Activated CD8-positive, alpha-beta memory T cell treated with anti-CD3 and anti-CD28 coated beads for 4 hours (primary cell): Measurements from ENCODE around the gene ZNF609.
A peak's percentile ranks its signal among the peaks of the same experiment; 100 is the strongest.

Source experiments
- DNase-seq, 2 donors: peaks; one replicate each; pipeline ENCODE4 v3.0.0-alpha.2; 2020; ENCODE audit warnings: low read depth in 2 of 2

ZNF609 gene, protein sequence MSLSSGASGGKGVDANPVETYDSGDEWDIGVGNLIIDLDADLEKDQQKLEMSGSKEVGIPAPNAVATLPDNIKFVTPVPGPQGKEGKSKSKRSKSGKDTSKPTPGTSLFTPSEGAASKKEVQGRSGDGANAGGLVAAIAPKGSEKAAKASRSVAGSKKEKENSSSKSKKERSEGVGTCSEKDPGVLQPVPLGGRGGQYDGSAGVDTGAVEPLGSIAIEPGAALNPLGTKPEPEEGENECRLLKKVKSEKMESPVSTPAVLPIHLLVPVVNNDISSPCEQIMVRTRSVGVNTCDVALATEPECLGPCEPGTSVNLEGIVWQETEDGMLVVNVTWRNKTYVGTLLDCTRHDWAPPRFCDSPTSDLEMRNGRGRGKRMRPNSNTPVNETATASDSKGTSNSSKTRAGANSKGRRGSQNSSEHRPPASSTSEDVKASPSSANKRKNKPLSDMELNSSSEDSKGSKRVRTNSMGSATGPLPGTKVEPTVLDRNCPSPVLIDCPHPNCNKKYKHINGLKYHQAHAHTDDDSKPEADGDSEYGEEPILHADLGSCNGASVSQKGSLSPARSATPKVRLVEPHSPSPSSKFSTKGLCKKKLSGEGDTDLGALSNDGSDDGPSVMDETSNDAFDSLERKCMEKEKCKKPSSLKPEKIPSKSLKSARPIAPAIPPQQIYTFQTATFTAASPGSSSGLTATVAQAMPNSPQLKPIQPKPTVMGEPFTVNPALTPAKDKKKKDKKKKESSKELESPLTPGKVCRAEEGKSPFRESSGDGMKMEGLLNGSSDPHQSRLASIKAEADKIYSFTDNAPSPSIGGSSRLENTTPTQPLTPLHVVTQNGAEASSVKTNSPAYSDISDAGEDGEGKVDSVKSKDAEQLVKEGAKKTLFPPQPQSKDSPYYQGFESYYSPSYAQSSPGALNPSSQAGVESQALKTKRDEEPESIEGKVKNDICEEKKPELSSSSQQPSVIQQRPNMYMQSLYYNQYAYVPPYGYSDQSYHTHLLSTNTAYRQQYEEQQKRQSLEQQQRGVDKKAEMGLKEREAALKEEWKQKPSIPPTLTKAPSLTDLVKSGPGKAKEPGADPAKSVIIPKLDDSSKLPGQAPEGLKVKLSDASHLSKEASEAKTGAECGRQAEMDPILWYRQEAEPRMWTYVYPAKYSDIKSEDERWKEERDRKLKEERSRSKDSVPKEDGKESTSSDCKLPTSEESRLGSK (N-terminal part only)

DNA sequence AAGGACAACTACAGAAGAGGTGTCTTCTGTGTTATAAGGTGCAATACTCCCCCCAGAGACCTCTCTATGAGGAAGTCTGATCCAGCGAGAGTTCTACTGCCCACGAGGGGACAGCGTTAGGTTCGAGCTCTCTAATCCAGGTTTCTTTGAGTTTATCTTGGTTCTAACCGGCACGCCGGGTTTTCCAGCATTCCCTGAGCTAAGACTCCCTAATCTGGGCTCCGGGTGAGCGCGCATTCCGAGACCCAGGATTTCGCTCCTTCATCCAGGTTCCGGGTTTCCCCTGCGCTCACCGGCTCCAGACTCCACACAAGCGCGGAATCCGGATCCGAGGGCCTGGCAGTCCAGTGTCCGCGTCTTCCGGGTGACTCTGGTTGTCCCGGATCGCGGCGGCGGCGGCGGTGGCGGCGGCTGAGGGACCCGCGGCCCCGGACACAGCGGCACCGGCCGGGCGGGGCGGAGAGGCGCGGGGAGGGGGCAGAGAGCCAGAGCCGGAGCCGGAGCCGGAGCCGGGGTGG, at the start of gene ZNF609:
ZNF609 (plus strand) TSS at position 373 of the 518 bp plus-strand sequence. CDS start 38,842 bp downstream, outside the sequence.
- peak; percentile 66 to 74 for DNase-seq

- DNase-seq = no peak
Measured at GRCh38 chr15:64412216-64412615, 48.2 kb upstream of the ZNF609 start.

DNA sequence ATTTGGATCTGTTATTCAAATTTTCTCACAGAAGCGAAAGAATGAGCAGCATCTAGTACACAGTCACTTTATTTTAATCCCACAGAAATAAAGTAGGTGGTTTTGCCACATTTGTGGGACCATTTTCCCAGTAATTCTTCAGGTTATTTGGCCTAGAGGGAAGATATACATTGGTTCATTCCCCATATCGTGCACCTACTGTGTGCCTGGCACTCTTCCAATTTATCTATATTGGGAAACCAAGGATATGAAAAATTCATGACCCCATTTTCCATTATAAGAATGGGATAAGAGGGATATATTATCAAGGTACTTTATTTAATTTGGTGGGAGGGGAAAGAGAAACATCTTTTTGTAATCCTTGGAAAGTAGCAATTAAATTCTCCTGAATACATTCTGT, 37.7 kb upstream of the ZNF609 start:
- no peak for DNase-seq

DNA sequence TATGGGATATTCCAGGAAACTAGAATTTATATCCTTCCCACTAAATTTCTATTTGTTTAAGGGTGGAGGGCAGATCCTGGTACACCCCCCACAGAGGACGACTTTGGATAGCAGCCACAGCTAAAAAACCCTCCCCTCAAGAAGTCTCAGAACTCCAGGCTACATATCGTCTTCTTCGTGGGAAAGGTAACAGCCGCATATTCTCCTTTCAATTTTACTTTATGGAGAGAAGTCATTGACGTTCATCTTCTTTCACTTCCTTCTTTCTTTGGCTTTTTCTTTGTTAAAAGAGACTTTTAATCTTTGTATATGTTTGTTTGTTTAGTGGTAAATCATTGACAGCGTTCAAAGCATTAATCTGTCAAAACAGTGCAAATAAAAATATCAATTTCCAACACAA, 36.4 kb upstream of the ZNF609 start:
- no peak for DNase-seq

DNA sequence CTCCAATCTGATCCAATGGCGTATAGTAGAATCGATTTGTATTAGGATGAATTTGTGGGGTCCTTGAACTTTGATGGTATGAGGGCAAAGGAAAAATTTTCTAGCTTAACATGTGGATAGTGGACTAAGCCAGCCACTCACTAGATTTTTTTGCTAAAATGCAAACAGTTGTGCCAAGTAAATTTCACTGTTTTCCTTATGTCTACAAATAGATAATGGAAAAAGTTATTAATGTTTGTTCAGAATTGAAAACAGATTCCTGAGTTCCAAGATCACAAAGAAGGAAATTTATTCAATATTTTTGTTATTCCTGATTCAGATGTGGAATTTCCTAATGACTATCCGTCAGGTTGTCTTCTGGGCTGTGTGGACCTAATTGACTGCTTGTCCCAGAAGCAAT, 35.2 kb upstream of the ZNF609 start:
- no peak for DNase-seq

DNA sequence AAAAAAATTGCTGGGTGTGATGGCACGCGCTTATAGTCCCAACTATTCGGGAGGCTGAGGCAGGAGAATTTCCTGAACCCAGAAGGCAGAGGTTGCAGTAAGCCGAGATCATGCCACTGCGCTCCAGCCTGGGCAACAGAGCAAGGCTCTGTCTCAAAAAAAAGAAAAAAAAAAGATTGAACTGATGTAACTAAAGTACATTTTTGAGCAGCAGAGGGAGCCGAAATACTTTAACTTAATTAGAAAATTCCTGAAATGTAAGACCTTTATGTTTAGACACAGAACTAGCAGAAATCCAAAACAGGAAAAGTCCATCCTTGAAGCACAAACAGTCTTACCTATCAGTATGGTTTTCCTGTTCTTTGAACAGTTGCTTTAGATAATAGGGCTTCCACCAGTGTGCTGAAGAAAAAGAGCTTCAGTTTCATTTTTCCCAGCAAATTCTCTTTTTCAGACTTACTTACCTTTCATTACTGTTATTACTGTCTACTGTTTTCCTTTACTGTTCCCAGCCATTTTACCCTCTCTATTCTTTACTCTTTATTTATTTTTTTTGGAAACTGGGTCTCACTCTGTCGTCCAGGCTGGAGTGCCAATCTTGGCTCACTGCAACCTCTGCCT, 33.4 kb upstream of the ZNF609 start:
- no peak for DNase-seq

- no peak for DNase-seq
Measured at GRCh38 chr15:64429448-64429847, 30.9 kb upstream of the ZNF609 start.

GRCh38 chr15:64430000-64430735, 30.2 kb upstream of the ZNF609 start:
- DNase-seq = peak; percentile 4

- DNase-seq = no peak
Measured at GRCh38 chr15:64437982-64438381, 22.4 kb upstream of the ZNF609 start.

DNA sequence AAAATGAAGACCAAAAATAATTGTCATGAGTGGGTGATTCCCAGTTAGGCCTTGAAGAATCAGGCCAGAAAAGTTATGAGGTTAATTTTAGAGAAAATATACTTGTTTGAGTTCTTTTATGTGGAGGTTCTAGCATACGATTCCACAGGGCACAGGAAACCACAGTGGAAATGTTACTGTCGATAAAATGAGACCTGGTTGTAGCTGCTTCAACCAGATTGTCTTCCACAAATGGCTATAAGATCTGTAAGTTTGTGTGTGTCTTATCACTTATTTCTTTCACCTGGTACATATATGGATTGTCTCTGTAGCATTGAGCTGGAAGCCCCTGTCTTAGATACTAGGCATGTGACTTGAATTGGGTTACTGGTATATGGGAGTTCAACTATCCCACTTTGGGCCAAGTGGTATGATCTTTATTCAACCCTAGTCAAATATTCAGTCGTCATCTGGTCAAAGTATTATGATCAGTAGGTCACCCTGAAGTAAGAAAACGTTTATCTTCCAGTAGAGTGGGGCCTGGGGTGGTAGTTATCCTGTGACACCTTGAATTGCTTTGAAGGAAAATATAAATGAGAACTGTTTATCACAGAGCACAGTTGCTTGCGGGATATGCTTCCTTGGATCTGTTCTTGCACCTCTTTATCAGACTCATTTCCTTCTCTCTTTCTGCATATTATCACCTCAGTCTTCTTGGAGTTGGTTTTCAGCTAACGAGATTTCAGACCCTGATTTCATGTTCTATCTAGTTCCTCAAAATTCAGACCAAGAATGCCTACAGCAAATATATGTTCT, 21.5 kb upstream of the ZNF609 start:
- no peak for DNase-seq

GRCh38 chr15:64441852-64442251, 18.5 kb upstream of the ZNF609 start:
- no peak for DNase-seq

DNA sequence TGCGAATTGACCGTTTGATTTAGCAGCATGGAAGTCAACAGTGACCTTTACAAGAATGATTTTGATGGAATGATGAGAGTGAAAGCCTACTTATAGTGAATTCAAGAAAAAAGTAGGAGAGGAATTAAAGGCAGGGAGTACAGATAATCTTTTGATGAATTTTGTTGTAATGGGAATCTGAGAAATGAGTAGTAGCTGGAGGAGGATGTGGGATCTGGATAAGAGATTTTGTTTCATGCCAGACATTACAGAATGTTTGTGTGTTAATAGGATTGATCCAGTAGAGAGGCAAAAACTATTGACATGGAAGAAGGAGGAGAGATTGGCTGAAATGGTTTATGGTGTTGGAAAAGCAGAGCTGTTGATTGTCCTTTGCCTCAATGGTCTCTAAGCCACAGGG, 17.4 kb upstream of the ZNF609 start:
- no peak for DNase-seq

DNA sequence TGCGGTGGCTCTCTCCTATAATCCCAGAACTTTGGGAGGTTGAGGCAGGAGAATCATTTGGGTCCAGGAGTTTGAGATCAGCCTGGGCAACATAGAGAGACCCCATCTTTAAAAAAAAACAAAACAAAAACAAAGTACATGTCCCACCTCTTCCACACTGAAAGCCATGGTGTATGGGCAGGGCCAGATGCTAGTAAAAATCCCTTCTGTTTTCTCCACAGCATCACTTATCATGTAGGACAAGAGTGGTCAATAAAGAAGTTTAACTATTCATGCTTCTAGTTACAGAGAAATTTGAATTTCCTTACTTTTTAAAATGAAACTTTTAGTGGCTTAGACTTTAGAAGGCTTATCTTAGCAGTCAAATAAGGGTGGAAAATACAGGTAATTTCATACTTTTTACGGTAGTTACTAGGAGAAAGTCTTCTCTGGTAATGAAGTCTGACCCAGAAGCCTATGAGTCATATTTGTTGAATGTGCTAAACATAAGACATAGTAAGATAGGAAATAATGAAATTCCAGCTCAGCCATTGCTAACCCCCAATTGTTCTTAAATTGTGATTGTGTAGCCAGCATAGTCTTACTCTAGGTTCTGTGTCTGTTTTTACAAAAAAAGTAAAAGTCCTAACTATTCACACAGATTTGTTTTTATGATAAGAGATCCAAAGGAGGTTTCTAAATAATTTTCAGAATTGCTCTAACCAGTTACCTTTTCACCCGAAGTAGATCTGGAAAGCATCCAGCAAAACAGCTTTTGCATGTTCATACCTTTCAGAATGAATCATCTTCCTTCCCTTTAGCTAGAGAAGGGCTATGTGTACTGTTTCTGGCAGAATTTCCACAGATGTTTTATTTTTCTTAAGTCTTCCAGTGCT, 16.4 kb upstream of the ZNF609 start:
- no peak for DNase-seq

DNA sequence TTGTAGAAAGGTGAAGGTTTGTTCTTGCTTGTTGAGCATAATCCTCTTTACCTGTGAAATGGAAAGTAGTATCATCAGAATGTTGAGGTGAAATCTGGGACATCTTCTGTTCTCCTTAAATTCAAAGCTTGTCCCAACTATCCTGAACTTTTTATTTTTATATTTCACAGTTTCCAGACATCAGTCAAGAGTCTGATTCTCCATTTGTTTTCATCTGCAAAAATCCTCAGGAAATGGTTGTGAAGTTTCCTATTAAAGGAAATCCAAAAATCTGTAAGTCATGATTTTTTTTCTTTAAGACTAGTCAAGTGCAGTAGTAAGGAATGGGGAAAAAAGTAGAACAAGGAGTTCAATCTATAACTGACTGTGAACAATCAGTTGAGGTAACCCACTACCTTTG, 15.5 kb upstream of the ZNF609 start:
- no peak for DNase-seq

GRCh38 chr15:64447536-64448315, 12.7 kb upstream of the ZNF609 start:
- no peak for DNase-seq

GRCh38 chr15:64452988-64453688, 7.2 kb upstream of the ZNF609 start:
- DNase-seq = no peak

GRCh38 chr15:64453689-64454037, 6.7 kb upstream of the ZNF609 start:
- DNase-seq = no peak

- no peak for DNase-seq
Measured at GRCh38 chr15:64454282-64454681, 6.1 kb upstream of the ZNF609 start.
